GM12878 (cell line): ENCODE results near the gene STAG1.

Source experiments
- BRCA1 ChIP-seq: IDR thresholded peaks from 2 replicates; pipeline ENCODE4 v1.6.1; 2011; ENCODE audit warnings: low read depth, low read length, improper control_type of control experiment
- ESRRA ChIP-seq: IDR thresholded peaks from 2 replicates; pipeline ENCODE4 v1.6.1; 2012; ENCODE audit warnings: mild to moderate bottlenecking, low read length, improper control_type of control experiment
- TAF1 ChIP-seq: IDR thresholded peaks from 2 replicates; pipeline ENCODE4 v1.6.1; 2011; ENCODE audit warnings: mild to moderate bottlenecking, low read depth, low read length, borderline replicate concordance

GRCh38 chr3:136725468-136725867 is 26.7 kb downstream of the STAG1 start:
- TF ChIP-seq ESRRA = no peak
- no peak for TF ChIP-seq TAF1
- TF ChIP-seq BRCA1 = no peak
